Activated CD8-positive, alpha-beta memory T cell treated with anti-CD3 and anti-CD28 coated beads for 4 hours (primary cell): ENCODE results near the gene CDC42BPA.
"Not testable (repeated sequence)": the region's sequence is repeated elsewhere in the genome, so short reads cannot be mapped to it uniquely, and the experiment has no call there.

Experiments used
- DNase-seq, 2 donors: peaks; one replicate each; pipeline ENCODE4 v3.0.0-alpha.2; 2020; ENCODE audit warnings: low read depth in 2 of 2

CDC42BPA gene

DNA sequence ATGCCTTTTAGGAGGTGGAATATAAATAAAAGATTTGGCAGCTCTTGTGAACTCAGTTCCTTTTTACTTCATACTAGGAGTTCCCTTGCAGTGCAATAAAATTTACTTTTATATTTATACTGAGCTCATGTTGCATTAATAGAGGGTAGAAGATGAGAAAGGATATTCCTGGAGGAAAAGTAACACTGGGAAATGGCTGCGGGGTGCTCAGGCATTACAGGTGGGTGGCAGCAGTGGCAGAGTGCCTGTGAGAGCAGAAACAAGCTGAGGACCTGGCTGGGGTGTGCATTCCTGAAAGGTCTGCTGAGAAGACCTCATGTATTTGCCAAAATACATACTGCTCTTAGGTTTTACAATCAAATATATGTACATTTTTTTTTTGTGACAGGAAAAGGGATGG lies 251.3 kb downstream of the CDC42BPA start:
- DNase-seq, result no peak

GRCh38 chr1:227065311-227065710 lies 253.0 kb downstream of the CDC42BPA start:
- DNase-seq, result no peak

DNA sequence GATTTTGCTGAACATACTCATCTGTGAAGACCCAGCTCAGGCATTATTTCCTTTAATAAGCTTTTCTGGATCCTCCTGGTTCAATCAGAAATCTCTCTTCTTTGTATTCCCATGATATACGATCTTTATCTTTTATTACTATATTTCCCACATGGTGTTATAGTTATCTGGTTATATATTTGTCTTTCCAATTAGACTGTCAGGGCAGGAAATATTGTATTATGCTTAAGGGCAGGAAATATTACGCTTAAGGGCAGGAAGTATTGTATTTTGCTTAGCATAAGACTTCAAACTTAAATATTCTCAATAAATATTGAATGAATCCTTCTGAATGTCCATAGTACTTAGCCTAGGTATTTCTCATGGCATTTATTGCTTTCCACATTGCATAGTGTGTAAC lies 256.0 kb downstream of the CDC42BPA start:
- no peak for DNase-seq

- DNase-seq, result no peak
Measured at GRCh38 chr1:227059076-227059475, 259.2 kb downstream of the CDC42BPA start.

DNA sequence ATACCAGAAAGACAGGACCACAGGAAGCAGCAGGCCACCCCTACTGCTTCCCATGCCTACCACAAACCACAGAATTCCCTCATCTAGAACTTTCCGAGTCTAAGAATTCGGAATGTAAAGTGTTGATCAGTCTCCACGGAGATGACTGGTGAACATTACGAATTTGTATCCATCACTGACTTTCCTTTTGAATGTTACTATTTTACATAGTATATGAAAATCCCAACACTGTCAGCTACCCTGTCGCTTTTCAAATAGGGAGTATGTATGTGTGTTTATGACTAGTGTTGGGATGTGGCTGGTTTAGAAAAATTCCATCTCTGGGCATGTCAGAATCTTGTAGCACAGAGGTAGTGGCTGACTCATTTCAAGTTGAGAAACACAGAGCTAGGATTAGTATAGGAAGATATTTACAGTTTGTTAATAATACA lies 260.0 kb downstream of the CDC42BPA start:
- DNase-seq, result no peak

DNA sequence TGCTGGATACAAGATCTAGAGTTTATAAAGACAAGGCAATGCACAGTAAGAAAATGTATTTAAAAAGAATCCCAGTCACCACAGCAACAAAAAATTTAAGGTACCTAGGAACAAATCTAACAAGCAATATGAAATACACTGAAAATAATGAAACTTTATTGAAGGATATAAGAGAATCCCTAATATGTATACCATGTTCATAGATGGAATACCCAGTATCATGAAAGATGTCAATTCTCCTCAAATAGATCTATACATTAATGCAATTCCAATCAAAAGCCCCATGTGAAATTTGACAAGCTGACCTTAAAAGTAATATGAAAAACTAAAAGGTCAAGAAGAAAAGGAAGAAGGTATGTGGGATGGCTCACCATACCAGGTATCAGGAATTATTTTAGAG lies 269.0 kb downstream of the CDC42BPA start:
- DNase-seq, result no peak

- DNase-seq, result no peak
Measured at GRCh38 chr1:227043755-227044154, 274.5 kb downstream of the CDC42BPA start.

- no peak for DNase-seq
Measured at GRCh38 chr1:227042292-227042691, 276.0 kb downstream of the CDC42BPA start.

DNA sequence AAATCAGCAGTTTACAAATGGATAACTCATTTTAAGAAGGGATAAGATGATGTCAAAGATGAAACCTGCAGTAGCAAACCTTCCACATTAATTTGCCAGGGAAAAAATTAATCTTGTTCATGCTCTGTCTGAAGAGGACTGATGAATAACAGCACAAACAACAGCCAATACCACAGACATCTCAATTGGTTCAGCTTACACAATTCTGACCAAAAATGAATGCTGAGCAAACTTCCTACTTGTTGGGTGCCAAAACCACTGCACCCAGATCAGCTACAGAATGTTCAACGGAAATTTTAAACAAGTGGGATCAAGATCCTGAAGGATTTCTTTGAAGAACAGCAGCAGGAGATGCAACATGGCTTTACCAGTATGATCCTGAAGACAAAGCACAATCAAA lies 279.9 kb downstream of the CDC42BPA start:
- DNase-seq, result no peak

- DNase-seq, result no peak
Measured at GRCh38 chr1:227037121-227037520, 281.2 kb downstream of the CDC42BPA start.

DNA sequence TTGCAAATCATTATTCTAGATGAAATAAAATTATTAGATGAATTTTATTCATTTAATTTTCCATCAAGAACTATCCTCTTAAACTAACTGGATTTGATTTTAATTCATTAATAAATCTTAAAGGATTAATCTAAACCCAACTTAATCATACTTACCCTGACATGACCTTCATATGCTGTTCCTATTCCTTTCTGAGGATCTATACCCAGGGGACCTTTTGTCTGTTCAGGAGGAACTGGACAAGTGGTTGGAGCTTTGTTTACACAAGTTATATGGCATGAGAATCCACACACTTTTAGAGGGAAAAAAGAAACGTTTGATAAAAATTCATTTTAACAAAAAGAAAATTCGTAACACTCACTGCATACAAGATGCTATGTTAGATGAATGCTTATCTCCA lies 283.0 kb downstream of the CDC42BPA start:
- DNase-seq, result no peak

- no peak for DNase-seq
Measured at GRCh38 chr1:227033880-227034279, 284.4 kb downstream of the CDC42BPA start.

DNA sequence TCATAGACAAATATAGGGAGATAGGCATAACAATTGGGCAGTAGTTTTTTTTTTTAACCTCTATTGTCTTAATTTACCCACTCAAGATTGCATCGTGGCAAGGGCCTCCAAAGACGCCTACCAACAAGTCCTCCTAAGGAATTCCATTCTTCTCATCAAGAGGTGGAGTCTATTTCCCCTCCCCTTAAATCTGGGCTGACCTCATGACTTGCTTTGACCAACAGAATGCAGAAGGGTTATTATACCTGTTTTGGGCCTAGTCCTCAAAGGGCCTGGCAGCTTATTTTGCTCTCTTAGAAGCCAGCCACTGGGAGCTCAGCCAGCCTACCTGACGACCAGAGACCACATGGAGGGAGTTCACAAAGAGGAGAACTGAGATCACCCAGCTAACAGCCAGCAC lies 285.9 kb downstream of the CDC42BPA start:
- no peak for DNase-seq

DNA sequence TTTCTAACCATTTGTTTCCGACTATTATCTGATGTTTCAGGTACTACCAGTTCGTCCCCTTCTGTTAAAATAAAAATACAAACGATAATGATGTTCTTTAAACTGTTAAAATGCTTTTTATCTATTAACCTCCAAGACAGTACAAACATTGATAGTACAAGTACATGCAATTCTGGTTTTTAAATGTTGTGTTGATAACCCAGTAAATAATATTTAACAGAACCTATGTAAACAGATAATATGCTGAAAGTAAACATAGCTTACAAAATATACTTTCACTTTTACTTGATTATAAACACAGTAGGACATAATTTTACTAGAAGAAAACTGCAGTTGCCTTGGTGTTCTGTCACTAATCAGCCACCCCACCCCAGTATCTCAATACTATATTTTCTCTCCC lies 301.3 kb downstream of the CDC42BPA start:
- no peak for DNase-seq

DNA sequence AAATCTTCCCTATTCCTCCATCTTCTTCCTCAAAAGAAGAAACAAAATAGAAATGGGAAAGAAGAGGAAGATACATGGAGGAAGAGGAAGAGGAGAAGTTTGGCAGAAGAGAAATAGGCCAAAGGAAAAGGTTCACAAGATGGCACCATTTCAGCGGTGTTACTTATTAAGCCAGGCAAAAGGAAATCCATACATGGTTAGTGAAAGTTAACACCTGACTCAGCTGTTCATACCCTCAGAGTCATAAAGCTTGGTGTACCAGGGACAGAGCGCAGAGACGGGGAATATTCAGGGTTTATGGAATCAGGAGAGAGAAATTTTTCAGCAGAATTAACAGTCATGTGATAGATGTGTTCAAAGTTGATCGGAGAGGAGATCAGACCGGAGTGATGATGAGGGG lies 307.6 kb downstream of the CDC42BPA start:
- DNase-seq, result no peak

DNA sequence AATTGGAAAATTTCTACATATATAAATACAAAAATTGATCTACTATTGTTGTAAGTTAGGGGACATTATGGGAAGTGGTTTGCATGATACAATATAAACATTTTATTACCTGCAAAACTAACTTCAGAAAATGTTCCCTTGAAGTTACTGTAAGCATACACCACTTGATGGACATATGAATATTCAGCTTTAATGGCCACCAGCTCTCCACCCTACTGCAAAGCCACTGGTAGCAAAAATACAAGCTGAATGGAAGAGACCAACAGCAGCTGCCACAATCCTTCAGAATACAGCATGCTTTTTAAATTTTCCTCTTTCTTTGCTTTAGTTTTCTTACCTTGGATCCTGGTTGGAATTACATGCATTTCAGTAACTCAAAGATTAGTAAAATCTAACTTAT lies 308.4 kb downstream of the CDC42BPA start:
- no peak for DNase-seq

- no peak for DNase-seq
Measured at GRCh38 chr1:227006226-227006796, 312.0 kb downstream of the CDC42BPA start.

- DNase-seq, result no peak
Measured at GRCh38 chr1:227004796-227005195, 313.5 kb downstream of the CDC42BPA start.

DNA sequence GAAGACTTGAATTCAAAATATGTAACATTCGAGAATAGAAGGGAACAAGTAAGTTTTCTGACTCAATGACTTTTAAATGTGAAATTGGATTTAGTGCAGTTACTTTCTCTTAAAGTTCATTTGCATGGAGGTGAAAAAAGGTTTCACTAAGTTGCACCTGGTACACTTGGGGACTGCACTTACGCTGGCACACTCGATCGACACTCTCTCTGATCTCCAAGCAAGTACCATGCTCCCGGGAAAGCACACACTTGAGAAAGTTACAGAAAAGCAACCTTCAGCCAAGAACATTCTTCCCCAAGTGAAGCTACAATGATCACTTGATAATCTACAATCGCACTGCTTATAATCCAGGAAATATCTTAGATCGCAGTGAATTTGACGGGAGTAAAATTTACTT lies 315.1 kb downstream of the CDC42BPA start:
- DNase-seq, result no peak

GRCh38 chr1:227002531-227003049 lies 315.7 kb downstream of the CDC42BPA start:
- DNase-seq, result no peak

GRCh38 chr1:226999579-226999978 lies 318.7 kb downstream of the CDC42BPA start:
- not testable (repeated sequence) for DNase-seq

- DNase-seq, result no peak
Measured at GRCh38 chr1:226995365-226996332, 322.6 kb downstream of the CDC42BPA start.
